ENCODE results near the gene ARFIP1.
"Not testable (repeated sequence)": the region's sequence is repeated elsewhere in the genome, so short reads cannot be mapped to it uniquely, and the experiment has no call there.

ARFIP1 gene

GRCh38 chr4:152843481-152844090, 63.8 kb downstream of the ARFIP1 start:
- DNase-seq (ENCODE audit: low spot score), result no peak

GRCh38 chr4:152847376-152847775, 67.6 kb downstream of the ARFIP1 start:
- DNase-seq (ENCODE audit: low spot score), result no peak

GRCh38 chr4:152848508-152848907, 68.8 kb downstream of the ARFIP1 start:
- DNase-seq (ENCODE audit: low spot score), result no peak

DNA sequence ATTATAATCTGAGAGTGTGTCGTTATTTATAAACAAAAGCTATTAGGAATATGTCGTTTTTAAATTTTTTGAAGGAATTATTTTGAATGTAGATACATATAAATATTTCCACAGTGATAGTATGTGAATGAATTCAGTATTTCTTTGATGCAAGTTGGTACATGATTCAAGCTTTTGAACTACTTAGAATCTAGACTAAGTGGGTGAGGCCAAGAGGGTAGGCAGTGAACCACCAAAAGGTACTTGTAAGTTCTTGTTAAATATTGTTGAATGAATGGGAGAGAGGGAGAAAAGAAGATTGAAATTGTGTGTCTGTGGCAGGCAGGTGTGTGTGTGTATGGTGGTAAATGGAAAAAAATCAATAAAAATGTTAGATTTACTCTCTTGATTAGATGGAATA, 69.6 kb downstream of the ARFIP1 start:
- DNase-seq (ENCODE audit: low spot score), result no peak

GRCh38 chr4:152850377-152850776, 70.6 kb downstream of the ARFIP1 start:
- DNase-seq (ENCODE audit: low spot score), result peak; percentile 20

DNA sequence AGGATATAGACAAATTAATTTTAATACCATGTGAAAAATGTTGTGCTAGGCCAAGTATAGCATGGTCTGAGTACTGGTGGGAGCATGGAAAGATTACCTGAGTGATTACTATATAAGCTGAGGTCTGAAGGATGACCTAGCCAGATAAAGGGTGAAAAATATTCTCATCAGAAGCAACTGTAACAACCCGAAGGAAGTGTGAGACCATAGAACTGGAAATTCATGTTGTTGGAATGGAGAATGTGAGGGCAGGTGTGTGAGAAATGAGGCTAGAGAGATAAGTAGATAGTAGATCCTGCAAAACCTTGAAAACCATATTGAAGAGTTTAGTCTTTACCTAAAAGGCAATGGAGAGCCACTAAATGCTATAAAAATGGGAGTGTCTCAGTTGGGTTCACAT, 71.5 kb downstream of the ARFIP1 start:
- DNase-seq (ENCODE audit: low spot score), result no peak

GRCh38 chr4:152853293-152853692, 73.5 kb downstream of the ARFIP1 start:
- DNase-seq (ENCODE audit: low spot score), result no peak

- DNase-seq (ENCODE audit: low spot score), result not testable (repeated sequence)
Measured at GRCh38 chr4:152854016-152854415, 74.3 kb downstream of the ARFIP1 start.

GRCh38 chr4:152856960-152857359, 77.2 kb downstream of the ARFIP1 start:
- DNase-seq (ENCODE audit: low spot score), result no peak

DNA sequence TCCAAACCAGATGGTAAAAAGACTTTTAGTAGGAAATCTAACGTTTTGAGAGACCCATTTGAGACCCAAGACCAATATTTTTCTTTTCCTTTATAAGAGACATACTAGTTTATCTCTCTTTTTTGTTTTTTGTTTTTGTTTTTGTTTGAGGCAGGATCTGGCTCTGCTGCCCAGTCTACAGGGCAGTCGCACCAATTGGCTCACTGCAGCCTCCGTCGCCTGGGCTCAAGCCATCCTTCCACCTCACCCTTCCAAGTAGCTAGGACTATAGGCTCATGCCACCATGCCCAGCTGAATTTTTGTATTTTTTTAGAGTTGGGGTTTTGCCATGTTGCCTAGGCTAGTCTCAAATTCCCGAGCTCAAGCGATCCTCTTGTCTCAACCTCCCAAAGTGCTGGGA, 79.2 kb downstream of the ARFIP1 start:
- no peak for DNase-seq (ENCODE audit: low spot score)

- DNase-seq (ENCODE audit: low spot score), result no peak
Measured at GRCh38 chr4:152860046-152860445, 80.3 kb downstream of the ARFIP1 start.

DNA sequence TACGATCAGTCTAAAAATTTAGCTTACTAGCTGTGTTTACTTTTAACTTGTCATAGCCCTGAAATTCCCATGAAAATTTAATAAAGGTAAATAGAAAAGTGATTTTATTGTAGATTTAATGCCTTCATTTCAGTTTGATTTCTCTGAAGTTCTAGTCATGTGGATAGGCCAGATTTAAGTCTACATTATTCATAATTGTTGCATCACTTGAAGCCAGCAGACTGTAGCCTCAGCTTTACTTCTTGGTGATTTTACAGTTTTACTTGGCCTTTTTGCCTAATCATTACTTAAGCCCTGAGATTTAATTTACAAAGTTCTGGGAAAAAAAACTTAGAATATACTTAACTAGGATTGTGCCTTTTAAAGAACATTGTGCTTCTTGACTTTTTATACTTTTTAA, 82.9 kb downstream of the ARFIP1 start:
- no peak for DNase-seq (ENCODE audit: low spot score)

DNA sequence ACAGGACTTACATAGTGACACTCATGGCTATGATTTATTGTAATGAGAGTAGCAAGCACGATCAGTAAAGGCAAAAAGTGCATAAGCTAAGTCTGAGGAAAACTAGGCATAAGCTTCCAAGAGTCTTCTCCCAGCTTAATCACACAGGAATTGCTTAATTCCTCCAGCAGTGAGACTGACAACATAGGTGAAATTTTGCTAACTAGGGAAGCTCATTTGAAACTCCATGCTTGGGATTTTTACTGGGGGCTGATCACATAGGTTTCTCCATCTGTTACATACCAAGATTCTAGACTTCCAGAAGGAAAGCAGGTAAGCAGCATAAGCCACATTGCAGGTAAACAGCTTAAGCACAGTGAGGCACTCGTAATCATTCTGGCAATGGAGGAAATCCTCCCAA, 84.6 kb downstream of the ARFIP1 start:
- no peak for DNase-seq (ENCODE audit: low spot score)

DNA sequence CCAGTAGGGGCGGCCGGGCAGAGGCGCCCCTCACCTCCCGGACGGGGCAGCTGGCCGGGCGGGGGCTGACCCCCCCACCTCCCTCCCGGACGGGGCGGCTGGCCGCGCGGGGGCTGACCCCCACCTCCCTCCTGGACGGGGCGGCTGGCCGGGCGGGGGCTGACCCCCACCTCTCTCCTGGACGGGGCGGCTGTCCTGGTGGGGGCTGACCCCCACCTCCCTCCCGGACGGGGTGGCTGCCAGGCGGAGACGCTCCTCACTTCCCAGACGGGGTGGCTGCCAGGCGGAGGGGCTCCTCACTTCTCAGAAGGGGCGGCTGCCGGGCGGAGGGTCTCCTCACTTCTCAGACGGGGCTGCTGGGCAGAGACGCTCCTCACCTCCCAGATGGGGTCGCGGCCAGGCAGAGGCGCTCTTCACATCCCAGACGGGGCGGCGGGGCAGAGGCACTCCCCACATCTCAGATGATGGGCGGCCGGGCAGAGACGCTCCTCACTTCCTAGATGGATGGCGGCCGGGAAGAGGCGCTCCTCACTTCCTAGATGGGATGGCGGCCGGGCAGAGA, 86.8 kb downstream of the ARFIP1 start:
- not testable (repeated sequence) for DNase-seq (ENCODE audit: low spot score)

DNA sequence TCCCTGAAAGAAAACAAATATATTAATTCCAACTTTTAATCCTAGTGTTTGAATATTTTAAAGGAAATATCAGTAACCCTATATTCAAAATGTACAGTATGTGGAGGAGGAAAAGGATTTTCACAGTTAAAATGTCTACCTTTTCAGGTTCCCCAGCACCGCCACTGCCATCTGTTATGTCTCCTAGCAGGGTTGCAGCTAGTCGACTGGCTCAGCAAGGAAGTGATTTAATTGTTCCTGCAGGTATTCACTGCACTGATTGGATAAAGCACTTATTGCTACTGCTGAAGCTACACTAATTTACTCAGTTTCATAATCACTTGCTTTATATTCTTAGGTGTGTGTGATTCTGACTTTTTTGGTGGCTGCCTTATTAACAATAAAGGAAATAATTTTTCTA, 90.9 kb downstream of the ARFIP1 start:
- DNase-seq (ENCODE audit: low spot score), result no peak

DNA sequence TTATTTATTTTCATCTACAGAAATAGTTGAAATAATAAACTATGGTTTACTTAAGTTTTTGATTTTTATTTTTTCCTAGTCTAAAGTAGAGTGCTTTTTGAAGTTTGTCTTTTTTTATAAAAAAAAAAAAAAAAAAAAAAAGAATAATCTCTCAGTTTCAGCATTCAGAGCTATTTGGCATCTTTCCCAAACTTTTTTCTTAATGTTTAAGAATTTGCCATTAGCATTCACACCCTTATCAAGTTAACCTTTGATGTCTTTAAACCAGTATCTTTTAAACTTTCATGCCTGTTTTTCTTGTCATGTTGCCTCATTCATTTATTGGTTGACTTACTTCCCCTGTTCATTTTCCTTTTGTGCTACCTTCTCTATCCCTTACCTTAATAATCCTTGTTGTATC, 95.5 kb downstream of the ARFIP1 start:
- no peak for DNase-seq (ENCODE audit: low spot score)

GRCh38 chr4:152877868-152878267, 98.1 kb downstream of the ARFIP1 start:
- DNase-seq (ENCODE audit: low spot score), result no peak

DNA sequence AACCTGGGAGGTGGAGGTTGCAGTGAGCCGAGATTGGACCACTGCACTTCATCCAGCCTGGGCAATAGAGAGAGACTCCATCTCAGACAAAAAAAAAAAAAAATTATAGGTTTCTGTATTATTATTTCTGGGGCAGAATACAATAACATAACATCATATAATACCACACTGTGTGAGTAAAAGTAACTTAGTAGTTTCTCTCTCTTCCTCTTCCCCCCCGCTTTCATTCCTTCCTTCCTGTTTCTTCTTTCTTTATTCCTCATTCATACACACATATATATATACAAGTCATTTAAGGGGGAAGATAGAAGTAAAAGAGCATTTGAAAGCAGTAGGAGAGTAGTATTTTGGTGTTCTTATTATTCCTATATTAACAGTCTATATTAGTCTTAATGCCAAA, 100.5 kb downstream of the ARFIP1 start:
- no peak for DNase-seq (ENCODE audit: low spot score)

- no peak for DNase-seq (ENCODE audit: low spot score)
Measured at GRCh38 chr4:152881974-152882373, 102.2 kb downstream of the ARFIP1 start.

DNA sequence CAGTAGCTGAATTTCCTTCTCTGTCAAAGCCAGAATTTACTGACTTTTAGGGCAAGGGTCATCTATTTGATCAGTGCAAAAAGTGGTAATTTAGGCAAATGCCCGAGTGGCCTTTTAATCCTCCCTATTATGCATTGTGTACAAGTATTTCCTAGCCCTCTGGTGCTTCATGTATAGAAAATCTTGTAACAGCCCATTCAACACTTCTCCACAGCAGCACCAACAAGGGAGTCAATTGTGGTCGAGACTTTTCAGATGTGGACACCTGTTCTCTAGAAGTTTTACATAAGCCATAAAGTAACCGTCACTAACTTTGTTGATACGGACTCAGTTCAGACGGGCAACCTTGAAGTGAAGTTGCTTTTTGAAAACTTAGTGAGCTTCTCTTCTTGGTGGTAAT, 105.4 kb downstream of the ARFIP1 start:
- no peak for DNase-seq (ENCODE audit: low spot score)

DNA sequence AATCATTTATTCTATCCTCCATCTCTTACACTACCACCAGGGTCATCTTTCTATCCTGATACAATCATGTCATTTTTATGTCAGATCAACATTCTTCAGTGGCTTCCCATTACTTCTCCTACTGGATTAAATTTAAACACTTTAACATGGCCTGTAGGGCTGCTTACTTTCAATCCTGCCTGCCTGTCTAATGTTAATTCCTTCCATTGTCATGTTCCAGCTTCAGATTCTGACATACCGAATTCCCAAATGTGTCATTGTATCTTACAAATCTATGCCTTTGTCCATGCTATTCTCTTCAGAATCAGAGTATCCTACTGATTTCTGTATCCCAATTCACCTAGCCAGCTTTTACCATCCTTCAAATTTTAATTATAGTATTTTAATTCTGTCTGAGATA, 106.4 kb downstream of the ARFIP1 start:
- no peak for DNase-seq (ENCODE audit: low spot score)

GRCh38 chr4:152887981-152888380, 108.2 kb downstream of the ARFIP1 start:
- no peak for DNase-seq (ENCODE audit: low spot score)

- no peak for DNase-seq (ENCODE audit: low spot score)
Measured at GRCh38 chr4:152892974-152893373, 113.2 kb downstream of the ARFIP1 start.

- DNase-seq (ENCODE audit: low spot score), result no peak
Measured at GRCh38 chr4:152894673-152895072, 114.9 kb downstream of the ARFIP1 start.
